H1 (cell line): ENCODE data around the gene TBC1D24. TPM values are rescaled to one million over a fixed set of nuclear protein-coding genes. Genes with fewer than 3 reads are reported as not detected.

Source experiments
- CTCF ChIA-PET: fragments of 300-600 bp; sonication (Branson Sonifier 250); formaldehyde crosslinking; loops from one replicate; lab custom pipeline; 2021; ENCODE audit not compliant: partially characterized antibody; lab: Charles Lee
- POLR2A ChIA-PET: fragments of 300-600 bp; sonication (Branson Sonifier 250); formaldehyde crosslinking; loops from one replicate; lab custom pipeline; 2021; ENCODE audit warnings: inconsistent platforms; ENCODE audit not compliant: partially characterized antibody; lab: Charles Lee
- DNase-seq, 2 experiments: peaks; one replicate each; pipeline versions ENCODE4 v3.0.0 to v3.0.0-alpha.2; 2010 to 2022; ENCODE audit warnings: low spot score in 2 of 2, low read depth in 1 of 2, mixed read lengths in 1 of 2
- FAIRE-seq: peaks from 2 replicates; lab custom pipeline; 2011; peaks lifted over from hg19 to GRCh38; lab: Jason Lieb, UNC
- H2AFZ ChIP-seq: 2 replicates; pipeline ENCODE4 v1.8.1; 2012; ENCODE audit warnings: low read length, inconsistent platforms
- H2AK5ac ChIP-seq: 2 replicates; pipeline ENCODE4 v1.6.1; 2013; ENCODE audit warnings: low read depth, low read length
- H2BK120ac ChIP-seq: replicated peaks from 2 replicates; pipeline ENCODE3; 2013; ENCODE audit warnings: low read depth, low read length, inconsistent platforms
- H2BK12ac ChIP-seq: 2 replicates; pipeline ENCODE4 v1.6.1; 2013; ENCODE audit warnings: low read depth, low read length
- H2BK15ac ChIP-seq: 2 replicates; pipeline ENCODE4 v1.6.1; 2013; ENCODE audit warnings: low read length
- H2BK20ac ChIP-seq: 2 replicates; pipeline ENCODE4 v1.6.1; 2013; ENCODE audit warnings: low read length
- H2BK5ac ChIP-seq: 2 replicates; pipeline ENCODE4 v1.6.1; 2013; ENCODE audit warnings: low read depth, low read length
- H3K14ac ChIP-seq: 2 replicates; pipeline ENCODE4 v1.6.1; 2013; ENCODE audit warnings: inconsistent platforms; ENCODE audit not compliant: insufficient read length
- H3K18ac ChIP-seq: 2 replicates; pipeline ENCODE4 v1.6.1; 2013; ENCODE audit warnings: low read length; ENCODE audit errors: extremely low read depth
- H3K23ac ChIP-seq: 2 replicates; pipeline ENCODE4 v1.6.1; 2013; ENCODE audit warnings: inconsistent platforms; ENCODE audit not compliant: insufficient read length
- H3K23me2 ChIP-seq: 2 replicates; pipeline ENCODE4 v1.6.1; 2013; ENCODE audit warnings: low read depth, low read length
- H3K27ac ChIP-seq: 2 replicates; pipeline ENCODE4 v1.6.1; 2011; ENCODE audit warnings: low read depth, low read length, inconsistent platforms
- H3K27me3 ChIP-seq, 4 experiments: replicated peaks in 1 of 4; 1 replicate in 1 of 4; 2 replicates in 3 of 4; pipeline versions ENCODE4 v1.6.1 to v1.8.1; 2011 to 2013; ENCODE audit warnings: low read length in 3 of 4, mild to moderate bottlenecking in 3 of 4, inconsistent platforms in 2 of 4, mixed read lengths in 2 of 4, moderate library complexity in 1 of 4; ENCODE audit not compliant: control insufficient read depth in 3 of 4, insufficient read depth in 3 of 4; ENCODE audit errors: extremely low read depth in 1 of 4
- H3K36me3 ChIP-seq, 4 experiments: 2 replicates each; pipeline versions ENCODE4 v1.6.1 to v1.8.1; 2011 to 2013; ENCODE audit warnings: mild to moderate bottlenecking in 4 of 4, low read length in 3 of 4, moderate library complexity in 2 of 4, control low read depth in 1 of 4, inconsistent platforms in 1 of 4; ENCODE audit not compliant: insufficient read depth in 4 of 4, control insufficient read depth in 2 of 4
- H3K4ac ChIP-seq: replicated peaks from 2 replicates; pipeline ENCODE3; 2013; ENCODE audit warnings: low read length, low read depth, mixed read lengths, inconsistent platforms; ENCODE audit not compliant: insufficient read length
- H3K4me1 ChIP-seq, 4 experiments: replicated peaks in 1 of 4; 1 replicate in 1 of 4; 2 replicates in 3 of 4; pipeline versions ENCODE4 v1.6.1 to v1.8.1; 2011 to 2013; ENCODE audit warnings: low read length in 3 of 4, inconsistent platforms in 2 of 4, mixed read lengths in 1 of 4; ENCODE audit not compliant: insufficient read depth in 4 of 4, control insufficient read depth in 3 of 4
- H3K4me2 ChIP-seq, 2 experiments: 2 replicates each; pipeline versions ENCODE4 v1.6.1 to v1.8.1; 2011 to 2013; ENCODE audit warnings: low read depth in 2 of 2, low read length in 2 of 2, control low read depth in 1 of 2, inconsistent platforms in 1 of 2, mild to moderate bottlenecking in 1 of 2; ENCODE audit not compliant: insufficient read depth in 1 of 2
- H3K4me3 ChIP-seq, 4 experiments: fragments of 200-600, 300-600 bp in 1 of 4; sonication (generic), shearing (Covaris generic), sonication (Bioruptor Twin) in 1 of 4; 2 replicates each; pipeline versions ENCODE4 v1.5.1 to v1.8.1; 2011 to 2016; ENCODE audit warnings: low read length in 4 of 4, low read depth in 3 of 4, control low read depth in 2 of 4, inconsistent platforms in 2 of 4, mild to moderate bottlenecking in 2 of 4, mixed read lengths in 1 of 4, moderate library complexity in 1 of 4; ENCODE audit not compliant: insufficient read depth in 2 of 4; ENCODE audit errors: extremely low read depth in 1 of 4
- H3K56ac ChIP-seq: replicated peaks from 2 replicates; pipeline ENCODE3; 2013; ENCODE audit warnings: low read depth, mild to moderate bottlenecking, mixed read lengths, low read length, inconsistent platforms; ENCODE audit not compliant: insufficient read length
- H3K79me1 ChIP-seq: 2 replicates; pipeline ENCODE4 v1.6.1; 2013; ENCODE audit warnings: low read depth, low read length, control low read depth
- H3K79me2 ChIP-seq, 2 experiments: 2 replicates each; pipeline versions ENCODE4 v1.6.1 to v1.8.1; 2012 to 2013; ENCODE audit warnings: low read length in 2 of 2, mild to moderate bottlenecking in 2 of 2, inconsistent platforms in 1 of 2; ENCODE audit not compliant: insufficient read depth in 2 of 2, control insufficient read depth in 1 of 2
- H3K9ac ChIP-seq, 4 experiments: replicated peaks in 1 of 4; 1 replicate in 1 of 4; 2 replicates in 3 of 4; pipeline versions ENCODE4 v1.6.1 to v1.8.1; 2011 to 2013; ENCODE audit warnings: low read depth in 3 of 4, low read length in 3 of 4, control low read depth in 2 of 4, mild to moderate bottlenecking in 2 of 4, moderate library complexity in 2 of 4, inconsistent platforms in 1 of 4; ENCODE audit errors: extremely low read depth in 1 of 4
- H3K9me3 ChIP-seq, 2 experiments: 2 replicates each; pipeline versions ENCODE4 v1.6.1 to v1.8.1; 2012 to 2013; ENCODE audit warnings: mild to moderate bottlenecking in 2 of 2, moderate library complexity in 2 of 2, control low read depth in 1 of 2, inconsistent platforms in 1 of 2, low read depth in 1 of 2, low read length in 1 of 2, mixed read lengths in 1 of 2; ENCODE audit not compliant: insufficient read depth in 2 of 2
- H4K20me1 ChIP-seq, 2 experiments: replicated peaks in 1 of 2; 2 replicates each; pipeline versions ENCODE3 to v1.8.1; 2011 to 2013; ENCODE audit warnings: inconsistent platforms in 2 of 2, low read length in 2 of 2, mild to moderate bottlenecking in 1 of 2; ENCODE audit not compliant: insufficient read depth in 2 of 2, control insufficient read depth in 1 of 2
- H4K5ac ChIP-seq: 2 replicates; pipeline ENCODE4 v1.6.1; 2013; ENCODE audit warnings: low read length, low read depth, mixed read lengths, inconsistent platforms; ENCODE audit not compliant: insufficient read length
- H4K8ac ChIP-seq: 2 replicates; pipeline ENCODE4 v1.8.0; 2013; ENCODE audit warnings: mild to moderate bottlenecking, moderate library complexity, low read length, inconsistent platforms; ENCODE audit not compliant: insufficient read depth; ENCODE audit errors: extremely low read depth
- H4K91ac ChIP-seq: replicated peaks from 2 replicates; pipeline ENCODE3; 2013; ENCODE audit warnings: low read length, mixed read lengths, inconsistent platforms; ENCODE audit not compliant: insufficient read length
- CHD2 ChIP-seq: IDR thresholded peaks from 2 replicates; pipeline ENCODE4 v1.6.1; 2012; ENCODE audit warnings: low read length, improper control_type of control experiment
- CREB1 ChIP-seq: IDR thresholded peaks from 2 replicates; pipeline ENCODE4 v1.6.1; 2012; ENCODE audit warnings: inconsistent platforms
- EGR1 ChIP-seq: IDR thresholded peaks from 2 replicates; pipeline ENCODE4 v1.6.1; 2011; ENCODE audit warnings: low read depth, low read length, borderline replicate concordance
- FOSL1 ChIP-seq: IDR thresholded peaks from 2 replicates; pipeline ENCODE4 v1.6.1; 2011; ENCODE audit warnings: mild to moderate bottlenecking, low read depth, low read length, moderate library complexity; ENCODE audit not compliant: insufficient read depth
- GABPA ChIP-seq: IDR thresholded peaks from 2 replicates; pipeline ENCODE4 v1.6.1; 2011; ENCODE audit warnings: mild to moderate bottlenecking, low read length, moderate library complexity, borderline replicate concordance; ENCODE audit not compliant: insufficient read depth
- KDM4A ChIP-seq: IDR thresholded peaks from one replicate; pipeline ENCODE4 v1.7.1; 2012; ENCODE audit warnings: low read depth, mild to moderate bottlenecking, moderate library complexity, low read length, inconsistent platforms; ENCODE audit not compliant: severe bottlenecking
- POU5F1 ChIP-seq: IDR thresholded peaks from 2 replicates; pipeline ENCODE4 v1.6.1; 2011; ENCODE audit warnings: low read depth, mild to moderate bottlenecking, low read length, moderate library complexity
- SIN3A ChIP-seq, 2 experiments: IDR thresholded peaks in 1 of 2; conservative IDR thresholded peaks in 1 of 2; 2 replicates each; pipeline ENCODE4 v1.6.1; 2011 to 2012; ENCODE audit warnings: low read length in 2 of 2, improper control_type of control experiment in 1 of 2, low read depth in 1 of 2, mild to moderate bottlenecking in 1 of 2
- SP1 ChIP-seq: IDR thresholded peaks from 2 replicates; pipeline ENCODE4 v1.6.1; 2011; ENCODE audit warnings: low read depth, low read length
- SRF ChIP-seq: IDR thresholded peaks from 2 replicates; pipeline ENCODE4 v1.6.1; 2011; ENCODE audit warnings: mild to moderate bottlenecking, low read depth, low read length, moderate library complexity
- TBP ChIP-seq: IDR thresholded peaks from 2 replicates; pipeline ENCODE4 v1.6.1; 2011; ENCODE audit warnings: low read depth, low read length, improper control_type of control experiment
- YY1 ChIP-seq: IDR thresholded peaks from 2 replicates; pipeline ENCODE4 v1.6.1; 2011; ENCODE audit warnings: low read depth, mild to moderate bottlenecking, low read length
- WGBS, 2 experiments: shearing (Covaris generic) in 1 of 2; methylation state at CpG; one replicate each; pipeline versions ENCODE4 v1.1.6 to v1.1.7; 2013 to 2015; ENCODE audit warnings: low lambda C conversion rate in 2 of 2, mixed read lengths in 2 of 2, inconsistent platforms in 1 of 2, low coverage in 1 of 2, missing lambda C conversion rate in 1 of 2; ENCODE audit not compliant: insufficient replicate concordance in 2 of 2, insufficient coverage in 1 of 2, insufficient read length in 1 of 2; ENCODE audit errors: extremely low coverage in 1 of 2, missing lambda C conversion rate in 1 of 2; 5-methylcytosine and 5-hydroxymethylcytosine counted together
- polyA plus RNA-seq, 7 experiments: library from polyadenylated mRNA; depleted of rRNA in 3 of 7; stranded (reverse) in 5 of 7; unstranded in 2 of 7; fragments of >200 nt in 5 of 7; fragments of 200-250 nt in 2 of 7; gene quantifications; 1 replicate in 5 of 7; 2 replicates in 1 of 7; 4 replicates in 1 of 7; pipeline versions ENCODE4 v1.2.1 to v1.2.3, GENCODE V29; 2011 to 2013; ENCODE audit warnings: missing spikeins in 2 of 7, mixed read lengths in 2 of 7
- total RNA-seq: library from RNA; stranded (reverse); fragmentation: NEBNext Ultra II Directional; extraction: Animal tissue kit (Norgen Biotek cat#: 25700); gene quantifications from 2 replicates; pipeline ENCODE4 v1.2.1, GENCODE V29; 2021

Gene TBC1D24
- total and polyA plus RNA-seq, 2 of the 8 experiments (the other 6 are each of a cell fraction or from before 2014, with no cell fraction given), result 8.7 to 21.5 TPM

- FAIRE-seq (no peak), DNase-seq (peak in 1 of 2 experiments; percentile 92)
- Histone ChIP-seq H2BK120ac (no peak within 1 kb of the TSS), H4K8ac (peak within 1 kb of the TSS; percentile 98), H2BK5ac (no peak within 1 kb of the TSS), H3K79me1 (peaks cover 26% of the 10 kb centered on the region), H3K4ac (no peak within 1 kb of the TSS), H2AK5ac (no peak within 1 kb of the TSS), H3K9ac (peak within 1 kb of the TSS; percentile 76 to 92 (median 82)), H3K79me2 (peaks cover 18 to 48% of the 10 kb centered on the region in 2 experiments), H4K20me1 (peaks cover 24 to 32% of the 10 kb centered on the region in 2 experiments), H4K91ac (no peak within 1 kb of the TSS), H3K18ac (no peak within 1 kb of the TSS; the same call in 1 of the 2 replicates), H2BK20ac (no peak within 1 kb of the TSS), H3K36me3 (peaks cover 2 to 15% (median 5%) of the 10 kb centered on the region in 4 experiments; a peak in 5 of 8 replicates), H3K4me2 (peak within 1 kb of the TSS; percentile 90), H3K27ac (no peak within 1 kb of the TSS), H3K4me1 (peaks cover 0 to 16% (median 2%) of the 10 kb centered on the region in 4 experiments; a peak in 5 of 7 replicates), H3K23me2 (peaks cover 5% of the 10 kb centered on the region; the same call in 1 of the 2 replicates), H3K27me3 (no peaks in the 10 kb centered on the region), H3K4me3 (peak within 1 kb of the TSS; percentile 45 to 87 (median 80)), H2AFZ (no peak within 1 kb of the TSS), H2BK15ac (no peak within 1 kb of the TSS), H4K5ac (no peak within 1 kb of the TSS), H3K56ac (no peak within 1 kb of the TSS), H2BK12ac (no peak within 1 kb of the TSS), H3K14ac (no peak within 1 kb of the TSS), H3K23ac (no peak within 1 kb of the TSS), H3K9me3 (no peaks in the 10 kb centered on the region)
- CTCF ChIA-PET, result interaction anchor here (0.7 to 1.2 kb wide), 5 partner anchors 8 to 24 kb away, joined by 3 to 5 read pairs (median 3); partner anchors contain the start of gene CEMP1
- 9% methylated on average over 22 of the region's 83 CpGs; no CpG with 5 or more reads in 1 of the 2 experiments for WGBS, 2 experiments
- POLR2A ChIA-PET, result interaction anchor here (0.6 to 7.6 kb wide), 18 partner anchors 9 to 295 kb away, joined by 3 to 108 read pairs (median 4); partner anchors contain the start of genes CEMP1, ECI1, NTN3 and PDPK1
- peak; percentile 79 for TF ChIP-seq CHD2
- no peak for TF ChIP-seq SP1
- TF ChIP-seq TBP, result peak; percentile 72; the same call in 1 of the 2 replicates
- TF ChIP-seq POU5F1, result no peak
- no peak for TF ChIP-seq FOSL1
- TF ChIP-seq KDM4A, result peak; percentile 33
- TF ChIP-seq SIN3A (conservative IDR thresholded peaks at IDR 0.05 in 1 of 2, IDR thresholded peaks at IDR 0.05 in 1 of 2; ENCODE audit: low read depth in 1 of 2, low read length in 2 of 2), result peak; percentile 96 to 97
- peak; percentile 38; the same call in 1 of the 2 replicates for TF ChIP-seq YY1
- TF ChIP-seq CREB1, result peak; percentile 73
- no peak for TF ChIP-seq SRF
- TF ChIP-seq GABPA, result peak; percentile 53; the same call in 1 of the 2 replicates
- TF ChIP-seq EGR1, result peak; percentile 76; the same call in 1 of the 2 replicates
Observed at GRCh38 chr16:2520097-2520783, 45.3 kb downstream of the TBC1D24 start, which contains the start of gene AMDHD2. AMDHD2 (plus strand) TSS chr16:2520371; CDS start chr16:2520459, 88 bp downstream.
